ENCODE data around the gene SEMA5B.

- TF ChIP-seq EZH2 (IDR thresholded peaks at IDR 0.05; ENCODE audit: borderline replicate concordance, low read length), result no peak
- TF ChIP-seq CTCF (IDR thresholded peaks at IDR 0.05; ENCODE audit: low read length), result peak; percentile 89
Observed at GRCh38 chr3:122942937-122943827, 84.4 kb downstream of the SEMA5B start.
